ENCODE results near the gene NKG7. TPM values are rescaled to one million over a fixed set of nuclear protein-coding genes. Genes with fewer than 3 reads are reported as not detected.

Gene NKG7
- total and polyA plus RNA-seq, 5 donors from 2014 or later: 1.8 to 12.2 (median 3.1) TPM

Other genes starting within 250 kb of the NKG7 start
- gene SIGLEC9, start 247.7 kb downstream of the NKG7 start, total RNA-seq: 1.1 TPM
- gene SIGLEC9, start 247.7 kb downstream of the NKG7 start, polyA plus RNA-seq: under 1 TPM in 3 of 4 donors, not detected in 1; 0.33 to 0.52 (median 0.37) TPM
- gene SIGLEC7, start 230.4 kb downstream of the NKG7 start, total RNA-seq: not detected
- not detected for gene SIGLEC7, start 230.4 kb downstream of the NKG7 start, polyA plus RNA-seq
- 0.99 TPM for gene CD33, start 147.6 kb downstream of the NKG7 start, total RNA-seq
- gene CD33, start 147.6 kb downstream of the NKG7 start, polyA plus RNA-seq: 1 to 10 TPM in 1 of 4 donors, not detected in 3; 1.1 TPM
- gene SIGLECL1, start 121.6 kb downstream of the NKG7 start, total RNA-seq: not detected
- gene SIGLECL1, start 121.6 kb downstream of the NKG7 start, polyA plus RNA-seq: not detected
- not detected for gene IGLON5, start 61.0 kb downstream of the NKG7 start, total RNA-seq
- not detected for gene IGLON5, start 61.0 kb downstream of the NKG7 start, polyA plus RNA-seq
- 0.27 TPM for gene VSIG10L, start 30.5 kb downstream of the NKG7 start, total RNA-seq
- gene VSIG10L, start 30.5 kb downstream of the NKG7 start, polyA plus RNA-seq: under 1 TPM in 2 of 4 donors, not detected in 2; 0.15 to 0.37 TPM
- 41.7 TPM for gene ETFB, start 6.3 kb downstream of the NKG7 start, total RNA-seq
- gene ETFB, start 6.3 kb downstream of the NKG7 start, polyA plus RNA-seq: 100 to 1,000 TPM in 1 of 4 donors, 10 to 100 TPM in 3; 68.8 to 113 (median 79.5) TPM
- not detected for gene CLDND2, start 3.7 kb downstream of the NKG7 start, total RNA-seq
- gene CLDND2, start 3.7 kb downstream of the NKG7 start, polyA plus RNA-seq: under 1 TPM in 1 of 4 donors, not detected in 3; 0.41 TPM
- gene LIM2, start 15.3 kb upstream of the NKG7 start, total RNA-seq: not detected
- gene LIM2, start 15.3 kb upstream of the NKG7 start, polyA plus RNA-seq: not detected
- gene C19orf84, start 17.9 kb upstream of the NKG7 start, total RNA-seq: not detected
- gene C19orf84, start 17.9 kb upstream of the NKG7 start, polyA plus RNA-seq: not detected
- 0.25 TPM for gene SIGLEC10, start 45.0 kb upstream of the NKG7 start, total RNA-seq
- under 1 TPM in 3 of 4 donors, not detected in 1; 0.15 to 0.37 (median 0.30) TPM for gene SIGLEC10, start 45.0 kb upstream of the NKG7 start, polyA plus RNA-seq
- gene SIGLEC8, start 85.8 kb upstream of the NKG7 start, total RNA-seq: not detected
- not detected for gene SIGLEC8, start 85.8 kb upstream of the NKG7 start, polyA plus RNA-seq
- not detected for gene CEACAM18, start 105.9 kb upstream of the NKG7 start, total RNA-seq
- not detected for gene CEACAM18, start 105.9 kb upstream of the NKG7 start, polyA plus RNA-seq
- not detected for gene SIGLEC12, start 129.1 kb upstream of the NKG7 start, total RNA-seq
- 1 to 10 TPM in 1 of 4 donors, under 1 TPM in 1, not detected in 2; 0.57 to 1.3 TPM for gene SIGLEC12, start 129.1 kb upstream of the NKG7 start, polyA plus RNA-seq
- not detected for gene SIGLEC6, start 159.0 kb upstream of the NKG7 start, total RNA-seq
- gene SIGLEC6, start 159.0 kb upstream of the NKG7 start, polyA plus RNA-seq: not detected
- gene ZNF175, start 198.6 kb upstream of the NKG7 start, total RNA-seq: 5.2 TPM
- gene ZNF175, start 198.6 kb upstream of the NKG7 start, polyA plus RNA-seq: 1 to 10 TPM in 3 of 4 donors, under 1 TPM in 1; 0.88 to 3.8 (median 2.5) TPM